ENCODE measurements around the gene CDC42EP4.
"Not testable (repeated sequence)": the region's sequence is repeated elsewhere in the genome, so short reads cannot be mapped to it uniquely, and the experiment has no call there.

Gene CDC42EP4

DNA sequence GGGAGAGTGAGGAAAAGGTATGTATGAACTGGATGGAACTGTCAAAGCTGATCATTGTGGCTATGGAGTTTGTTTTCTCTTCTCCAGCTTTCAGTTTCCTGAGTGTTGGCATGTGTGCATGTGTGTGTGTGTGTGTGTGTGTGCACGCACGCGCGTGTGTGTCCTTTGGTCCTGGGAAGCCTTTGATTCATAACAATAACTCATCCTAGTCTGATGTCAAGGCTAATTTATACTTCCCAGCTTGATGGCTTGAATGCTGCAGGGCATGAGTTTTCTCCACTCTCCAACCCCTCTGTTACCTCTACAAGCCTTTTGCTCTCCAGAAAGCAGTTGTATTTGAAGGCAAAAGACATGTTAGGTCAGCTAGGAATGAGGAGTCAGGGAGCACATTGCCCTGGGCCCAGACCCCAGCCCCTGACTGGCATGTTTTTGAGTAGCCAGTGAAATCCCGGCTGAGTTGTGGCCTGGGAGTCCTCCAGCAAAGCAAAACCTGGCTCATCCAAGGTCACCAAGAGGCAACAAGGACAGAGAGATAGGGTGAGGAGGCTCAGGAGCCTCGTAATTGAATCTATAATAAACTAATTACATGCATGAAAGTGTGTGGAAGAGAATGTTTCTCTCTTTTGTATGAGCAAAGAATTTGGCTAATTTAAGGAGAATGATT, 8.9 kb upstream of the CDC42EP4 start:
- no peak overlapping the region for H3K27ac ChIP-seq (ENCODE audit: low read depth, low read length)
- H3K27me3 ChIP-seq (ENCODE audit: control insufficient read depth in 1 of 2, insufficient read depth in 2 of 2, low read length in 2 of 2): no peaks in the 10 kb centered on the region
- H3K9me3 ChIP-seq (ENCODE audit: control insufficient read depth in 1 of 2, low read length in 2 of 2): no peaks in the 10 kb centered on the region
- peaks cover 18% of the 10 kb centered on the region in 2 donors for H3K4me1 ChIP-seq (ENCODE audit: control insufficient read depth in 1 of 2, insufficient read depth in 2 of 2, low read length in 2 of 2)
- H3K4me3 ChIP-seq (ENCODE audit: low read depth in 1 of 2, low read length in 2 of 2): no peak overlapping the region
- no peaks in the 10 kb centered on the region for H3K36me3 ChIP-seq (ENCODE audit: control insufficient read depth in 1 of 2, insufficient read depth in 2 of 2, low read length in 2 of 2)
- no peak overlapping the region for H3K9ac ChIP-seq (ENCODE audit: low read depth in 1 of 2, low read length in 2 of 2)

- H3K9ac ChIP-seq (ENCODE audit: low read depth in 1 of 2, low read length in 2 of 2): no peak overlapping the region
- no peaks in the 10 kb centered on the region for H3K27me3 ChIP-seq (ENCODE audit: control insufficient read depth in 1 of 2, insufficient read depth in 2 of 2, low read length in 2 of 2)
- H3K4me1 ChIP-seq (ENCODE audit: control insufficient read depth in 1 of 2, insufficient read depth in 2 of 2, low read length in 2 of 2): peaks cover 18% of the 10 kb centered on the region in 2 donors
- no peaks in the 10 kb centered on the region for H3K36me3 ChIP-seq (ENCODE audit: control insufficient read depth in 1 of 2, insufficient read depth in 2 of 2, low read length in 2 of 2)
- no peak overlapping the region for H3K27ac ChIP-seq (ENCODE audit: low read depth, low read length)
- no peak overlapping the region for H3K4me3 ChIP-seq (ENCODE audit: low read depth in 1 of 2, low read length in 2 of 2)
- no peaks in the 10 kb centered on the region for H3K9me3 ChIP-seq (ENCODE audit: control insufficient read depth in 1 of 2, low read length in 2 of 2)
These were observed 8.0 kb upstream of the CDC42EP4 start for GRCh38 chr17:73319766-73320165.

GRCh38 chr17:73318836-73319235, 7.0 kb upstream of the CDC42EP4 start:
- no peaks in the 10 kb centered on the region for H3K36me3 ChIP-seq (ENCODE audit: control insufficient read depth in 1 of 2, insufficient read depth in 2 of 2, low read length in 2 of 2)
- no peaks in the 10 kb centered on the region for H3K27me3 ChIP-seq (ENCODE audit: control insufficient read depth in 1 of 2, insufficient read depth in 2 of 2, low read length in 2 of 2)
- no peak overlapping the region for H3K9ac ChIP-seq (ENCODE audit: low read depth in 1 of 2, low read length in 2 of 2)
- no peak overlapping the region for H3K27ac ChIP-seq (ENCODE audit: low read depth, low read length)
- H3K4me1 ChIP-seq (ENCODE audit: control insufficient read depth in 1 of 2, insufficient read depth in 2 of 2, low read length in 2 of 2): peaks cover 18% of the 10 kb centered on the region in 2 donors
- no peaks in the 10 kb centered on the region for H3K9me3 ChIP-seq (ENCODE audit: control insufficient read depth in 1 of 2, low read length in 2 of 2)
- no peak overlapping the region for H3K4me3 ChIP-seq (ENCODE audit: low read depth in 1 of 2, low read length in 2 of 2)

GRCh38 chr17:73318427-73318813, 6.6 kb upstream of the CDC42EP4 start:
- Histone ChIP-seq H3K27ac (ENCODE audit: low read depth, low read length) (no peak overlapping the region), H3K4me1 (ENCODE audit: control insufficient read depth in 1 of 2, insufficient read depth in 2 of 2, low read length in 2 of 2) (peaks cover 18% of the 10 kb centered on the region in 2 donors), H3K36me3 (ENCODE audit: control insufficient read depth in 1 of 2, insufficient read depth in 2 of 2, low read length in 2 of 2) (no peaks in the 10 kb centered on the region), H3K9ac (ENCODE audit: low read depth in 1 of 2, low read length in 2 of 2) (no peak overlapping the region), H3K27me3 (ENCODE audit: control insufficient read depth in 1 of 2, insufficient read depth in 2 of 2, low read length in 2 of 2) (no peaks in the 10 kb centered on the region), H3K4me3 (ENCODE audit: low read depth in 1 of 2, low read length in 2 of 2) (no peak overlapping the region), H3K9me3 (ENCODE audit: control insufficient read depth in 1 of 2, low read length in 2 of 2) (no peaks in the 10 kb centered on the region)

- H3K4me1 ChIP-seq (ENCODE audit: control insufficient read depth in 1 of 2, insufficient read depth in 2 of 2, low read length in 2 of 2): peaks cover 18 to 19% of the 10 kb centered on the region in 2 donors
- H3K9ac ChIP-seq (ENCODE audit: low read depth in 1 of 2, low read length in 2 of 2): peak overlapping the region in 1 of 2 donors; percentile 47
- no peak overlapping the region for H3K27ac ChIP-seq (ENCODE audit: low read depth, low read length)
- peak overlapping the region in 1 of 2 donors; percentile 14 for H3K4me3 ChIP-seq (ENCODE audit: low read depth in 1 of 2, low read length in 2 of 2)
- no peaks in the 10 kb centered on the region for H3K9me3 ChIP-seq (ENCODE audit: control insufficient read depth in 1 of 2, low read length in 2 of 2)
- H3K36me3 ChIP-seq (ENCODE audit: control insufficient read depth in 1 of 2, insufficient read depth in 2 of 2, low read length in 2 of 2): no peaks in the 10 kb centered on the region
- no peaks in the 10 kb centered on the region for H3K27me3 ChIP-seq (ENCODE audit: control insufficient read depth in 1 of 2, insufficient read depth in 2 of 2, low read length in 2 of 2)
These were observed 6.0 kb upstream of the CDC42EP4 start for GRCh38 chr17:73317513-73318426.

GRCh38 chr17:73316919-73317505, 5.2 kb upstream of the CDC42EP4 start:
- Histone ChIP-seq H3K27ac (ENCODE audit: low read depth, low read length) (no peak overlapping the region), H3K27me3 (ENCODE audit: control insufficient read depth in 1 of 2, insufficient read depth in 2 of 2, low read length in 2 of 2) (no peaks in the 10 kb centered on the region), H3K9me3 (ENCODE audit: control insufficient read depth in 1 of 2, low read length in 2 of 2) (no peaks in the 10 kb centered on the region), H3K4me1 (ENCODE audit: control insufficient read depth in 1 of 2, insufficient read depth in 2 of 2, low read length in 2 of 2) (peaks cover 23 to 24% of the 10 kb centered on the region in 2 donors), H3K9ac (ENCODE audit: low read depth in 1 of 2, low read length in 2 of 2) (peak overlapping the region in 1 of 2 donors; percentile 47), H3K36me3 (ENCODE audit: control insufficient read depth in 1 of 2, insufficient read depth in 2 of 2, low read length in 2 of 2) (no peaks in the 10 kb centered on the region), H3K4me3 (ENCODE audit: low read depth in 1 of 2, low read length in 2 of 2) (peak overlapping the region in 1 of 2 donors; percentile 14)

- no peaks in the 10 kb centered on the region for H3K9me3 ChIP-seq (ENCODE audit: control insufficient read depth in 1 of 2, low read length in 2 of 2)
- H3K27me3 ChIP-seq (ENCODE audit: control insufficient read depth in 1 of 2, insufficient read depth in 2 of 2, low read length in 2 of 2): no peaks in the 10 kb centered on the region
- H3K4me3 ChIP-seq (ENCODE audit: low read depth in 1 of 2, low read length in 2 of 2): no peak overlapping the region
- H3K27ac ChIP-seq (ENCODE audit: low read depth, low read length): no peak overlapping the region
- H3K4me1 ChIP-seq (ENCODE audit: control insufficient read depth in 1 of 2, insufficient read depth in 2 of 2, low read length in 2 of 2): peaks cover 23 to 25% of the 10 kb centered on the region in 2 donors
- H3K9ac ChIP-seq (ENCODE audit: low read depth in 1 of 2, low read length in 2 of 2): no peak overlapping the region
- no peaks in the 10 kb centered on the region for H3K36me3 ChIP-seq (ENCODE audit: control insufficient read depth in 1 of 2, insufficient read depth in 2 of 2, low read length in 2 of 2)
These were observed 3.7 kb upstream of the CDC42EP4 start for GRCh38 chr17:73315471-73315870.

DNA sequence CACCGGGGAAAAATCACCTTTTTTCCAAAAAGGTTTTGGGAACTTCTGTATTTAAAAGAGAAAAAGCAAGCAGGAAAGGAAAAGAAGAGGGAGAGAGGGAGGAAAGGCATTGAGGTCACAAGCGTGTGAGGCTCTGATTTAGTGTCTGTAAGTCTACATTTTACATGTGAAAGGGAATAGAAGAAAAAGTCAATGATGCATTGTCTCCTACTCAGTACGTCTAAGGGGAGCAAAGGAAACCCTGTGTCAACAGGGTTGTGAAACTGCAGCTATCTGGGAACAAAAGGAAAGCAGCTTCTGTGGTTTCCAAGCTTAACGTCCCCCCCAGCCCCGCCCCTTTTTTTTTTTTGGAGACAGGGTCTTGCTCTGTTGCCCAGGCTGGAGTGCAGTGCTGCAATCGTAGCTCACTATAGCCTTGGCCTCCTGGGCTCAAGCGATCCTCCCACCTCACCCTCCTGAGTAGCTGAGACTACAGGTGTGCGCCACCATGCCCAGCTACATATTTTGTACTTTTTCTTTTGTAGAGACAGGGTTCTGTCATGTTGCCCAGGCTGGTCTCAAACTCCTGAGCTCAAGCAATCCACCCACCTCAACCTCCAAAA, 1.8 kb upstream of the CDC42EP4 start:
- H3K27me3 ChIP-seq (ENCODE audit: control insufficient read depth in 1 of 2, insufficient read depth in 2 of 2, low read length in 2 of 2): no peaks in the 10 kb centered on the region
- no peaks in the 10 kb centered on the region for H3K36me3 ChIP-seq (ENCODE audit: control insufficient read depth in 1 of 2, insufficient read depth in 2 of 2, low read length in 2 of 2)
- H3K4me3 ChIP-seq (ENCODE audit: low read depth in 1 of 2, low read length in 2 of 2): no peak overlapping the region
- H3K4me1 ChIP-seq (ENCODE audit: control insufficient read depth in 1 of 2, insufficient read depth in 2 of 2, low read length in 2 of 2): peaks cover 23 to 38% of the 10 kb centered on the region in 2 donors
- H3K9me3 ChIP-seq (ENCODE audit: control insufficient read depth in 1 of 2, low read length in 2 of 2): no peaks in the 10 kb centered on the region
- H3K27ac ChIP-seq (ENCODE audit: low read depth, low read length): no peak overlapping the region
- H3K9ac ChIP-seq (ENCODE audit: low read depth in 1 of 2, low read length in 2 of 2): no peak overlapping the region

DNA sequence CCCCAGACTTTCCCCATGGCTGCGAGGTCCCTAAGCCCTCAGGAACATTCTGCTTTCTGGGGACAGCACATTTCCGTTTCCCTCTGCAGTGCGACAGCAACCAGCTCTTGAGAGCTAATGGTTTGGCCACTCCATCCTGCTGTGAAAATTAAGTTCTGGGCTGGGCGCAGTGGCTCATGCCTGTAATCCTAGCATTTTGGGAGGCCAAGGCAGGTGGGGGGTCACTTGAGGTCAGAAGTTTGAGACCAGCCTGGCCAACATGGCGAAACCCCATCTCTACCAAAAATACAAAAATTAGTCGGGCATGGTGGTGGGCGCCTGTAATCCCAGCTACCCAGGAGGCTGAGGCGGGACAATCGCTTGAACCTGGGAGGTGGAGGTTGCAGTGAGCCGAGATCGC, 1.1 kb upstream of the CDC42EP4 start:
- not testable (repeated sequence) for H3K9me3 ChIP-seq (ENCODE audit: control insufficient read depth in 1 of 2, low read length in 2 of 2); H3K36me3 ChIP-seq (ENCODE audit: control insufficient read depth in 1 of 2, insufficient read depth in 2 of 2, low read length in 2 of 2); H3K27me3 ChIP-seq (ENCODE audit: control insufficient read depth in 1 of 2, insufficient read depth in 2 of 2, low read length in 2 of 2); H3K27ac ChIP-seq (ENCODE audit: low read depth, low read length)
- H3K4me1 ChIP-seq (ENCODE audit: control insufficient read depth in 1 of 2, insufficient read depth in 2 of 2, low read length in 2 of 2): peaks cover 23 to 35% of the 10 kb centered on the region in 2 donors
- H3K4me3 ChIP-seq (ENCODE audit: low read depth in 1 of 2, low read length in 2 of 2): peak overlapping the region in 1 of 2 donors; percentile 97
- peak overlapping the region in 1 of 2 donors; percentile 87 for H3K9ac ChIP-seq (ENCODE audit: low read depth in 1 of 2, low read length in 2 of 2)

GRCh38 chr17:73311428-73311780, 397 bp downstream of the CDC42EP4 start:
- peak overlapping the region; percentile 98 for H3K27ac ChIP-seq (ENCODE audit: low read depth, low read length)
- H3K4me1 ChIP-seq (ENCODE audit: control insufficient read depth in 1 of 2, insufficient read depth in 2 of 2, low read length in 2 of 2): peaks cover 19 to 36% of the 10 kb centered on the region in 2 donors
- no peaks in the 10 kb centered on the region for H3K9me3 ChIP-seq (ENCODE audit: control insufficient read depth in 1 of 2, low read length in 2 of 2)
- H3K36me3 ChIP-seq (ENCODE audit: control insufficient read depth in 1 of 2, insufficient read depth in 2 of 2, low read length in 2 of 2): no peaks in the 10 kb centered on the region
- H3K4me3 ChIP-seq (ENCODE audit: low read depth in 1 of 2, low read length in 2 of 2): peak overlapping the region; percentile 90 to 97
- H3K27me3 ChIP-seq (ENCODE audit: control insufficient read depth in 1 of 2, insufficient read depth in 2 of 2, low read length in 2 of 2): no peaks in the 10 kb centered on the region
- peak overlapping the region; percentile 97 to 99 for H3K9ac ChIP-seq (ENCODE audit: low read depth in 1 of 2, low read length in 2 of 2)
